ENCODE results near the gene ENTREP1. TPM values are rescaled to one million over a fixed set of nuclear protein-coding genes. Genes with fewer than 3 reads are reported as not detected.

Gene ENTREP1
- total RNA-seq, 3 donors from 2014 or later, result 3.0 to 52.7 (median 30.5) TPM

- no peaks in the 10 kb centered on the region for H3K27me3 ChIP-seq
- intact Hi-C loops (cut with DNase I; ENCODE audit: low total_unique reads), result no loop called here
- peak overlapping the region; percentile 75 to 78 for H3K27ac ChIP-seq
- H3K4me3 ChIP-seq, result no peak overlapping the region
- no peaks in the 10 kb centered on the region for H3K36me3 ChIP-seq
- TF ChIP-seq POLR2A (IDR thresholded peaks at IDR 0.05) (no peak), POLR2AphosphoS5 (IDR thresholded peaks at IDR 0.05) (no peak), CTCF (IDR thresholded peaks at IDR 0.05) (peak in 1 of 3 donors; percentile 2)
- H3K4me1 ChIP-seq, result peaks cover 5 to 7% of the 10 kb centered on the region in 2 donors
- no peak for DNase-seq (ENCODE audit: low spot score in 2 of 2)
- H3K9me3 ChIP-seq, result no peaks in the 10 kb centered on the region
Observed at GRCh38 chr9:69347607-69348006, 22.6 kb downstream of the ENTREP1 start.

- H3K4me1 ChIP-seq, result peaks cover 5 to 7% of the 10 kb centered on the region in 2 donors
- no peak for DNase-seq (ENCODE audit: low spot score in 2 of 2)
- H3K27ac ChIP-seq, result no peak overlapping the region
- no peaks in the 10 kb centered on the region for H3K9me3 ChIP-seq
- TF ChIP-seq POLR2A (IDR thresholded peaks at IDR 0.05) (no peak), POLR2AphosphoS5 (IDR thresholded peaks at IDR 0.05) (no peak), CTCF (IDR thresholded peaks at IDR 0.05) (no peak)
- H3K27me3 ChIP-seq, result no peaks in the 10 kb centered on the region
- H3K36me3 ChIP-seq, result no peaks in the 10 kb centered on the region
- no peak overlapping the region for H3K4me3 ChIP-seq
- intact Hi-C loops (cut with DNase I; ENCODE audit: low total_unique reads), result no loop called here
Observed at GRCh38 chr9:69351227-69351626, 26.2 kb downstream of the ENTREP1 start.

- H3K36me3 ChIP-seq, result no peaks in the 10 kb centered on the region
- DNase-seq (ENCODE audit: low spot score in 2 of 2), result no peak
- H3K9me3 ChIP-seq, result no peaks in the 10 kb centered on the region
- no peaks in the 10 kb centered on the region for H3K27me3 ChIP-seq
- TF ChIP-seq CTCF (IDR thresholded peaks at IDR 0.05) (no peak), POLR2A (IDR thresholded peaks at IDR 0.05) (no peak), POLR2AphosphoS5 (IDR thresholded peaks at IDR 0.05) (no peak)
- no peak overlapping the region for H3K4me3 ChIP-seq
- intact Hi-C loops (cut with DNase I; ENCODE audit: low total_unique reads), result no loop called here
- H3K4me1 ChIP-seq, result peaks cover 0 to 5% of the 10 kb centered on the region in 2 donors
- no peak overlapping the region for H3K27ac ChIP-seq
Observed at GRCh38 chr9:69355232-69355631, 30.2 kb downstream of the ENTREP1 start.

- peaks cover 0 to 5% of the 10 kb centered on the region in 2 donors for H3K4me1 ChIP-seq
- H3K36me3 ChIP-seq, result no peaks in the 10 kb centered on the region
- no peaks in the 10 kb centered on the region for H3K9me3 ChIP-seq
- TF ChIP-seq CTCF (IDR thresholded peaks at IDR 0.05) (no peak), POLR2AphosphoS5 (IDR thresholded peaks at IDR 0.05) (no peak), POLR2A (IDR thresholded peaks at IDR 0.05) (no peak)
- H3K27me3 ChIP-seq, result no peaks in the 10 kb centered on the region
- H3K27ac ChIP-seq, result peak overlapping the region in 1 of 2 donors; percentile 33
- intact Hi-C loops (cut with DNase I; ENCODE audit: low total_unique reads), result no loop called here
- DNase-seq (ENCODE audit: low spot score in 2 of 2), result no peak
- no peak overlapping the region for H3K4me3 ChIP-seq
Observed at GRCh38 chr9:69357030-69357775, 32.2 kb downstream of the ENTREP1 start.

GRCh38 chr9:69357821-69358220, 32.8 kb downstream of the ENTREP1 start:
- no peak for DNase-seq (ENCODE audit: low spot score in 2 of 2)
- intact Hi-C loops (cut with DNase I; ENCODE audit: low total_unique reads), result no loop called here

More at GRCh38 chr9:69357821-69358220, 32.8 kb downstream of the ENTREP1 start:
- Histone ChIP-seq H3K4me1 (peaks cover 0 to 5% of the 10 kb centered on the region in 2 donors), H3K36me3 (no peaks in the 10 kb centered on the region), H3K4me3 (no peak overlapping the region), H3K27ac (peak overlapping the region in 1 of 2 donors; percentile 33), H3K27me3 (no peaks in the 10 kb centered on the region), H3K9me3 (no peaks in the 10 kb centered on the region)
- TF ChIP-seq CTCF (IDR thresholded peaks at IDR 0.05), result no peak
